Measurements from ENCODE around the gene ST3GAL5.

Gene ST3GAL5

GRCh38 chr2:85800586-85800985, 88.2 kb downstream of the ST3GAL5 start:
- Histone ChIP-seq H3K4me1 (ENCODE audit: control insufficient read depth, insufficient read depth, low read length) (peaks cover 13% of the 10 kb centered on the region; the same call in 1 of the 2 replicates), H3K27me3 (ENCODE audit: control insufficient read depth, insufficient read depth, low read length) (no peaks in the 10 kb centered on the region), H3K9ac (ENCODE audit: low read length) (no peak overlapping the region), H3K27ac (ENCODE audit: low read depth, low read length) (no peak overlapping the region), H3K36me3 (ENCODE audit: control insufficient read depth, insufficient read depth, low read length) (no peaks in the 10 kb centered on the region), H3K9me3 (ENCODE audit: control insufficient read depth, insufficient read depth, low read depth, low read length) (no peaks in the 10 kb centered on the region; the same call in 1 of the 2 replicates), H3K4me3 (ENCODE audit: low read depth, low read length) (no peak overlapping the region)

DNA sequence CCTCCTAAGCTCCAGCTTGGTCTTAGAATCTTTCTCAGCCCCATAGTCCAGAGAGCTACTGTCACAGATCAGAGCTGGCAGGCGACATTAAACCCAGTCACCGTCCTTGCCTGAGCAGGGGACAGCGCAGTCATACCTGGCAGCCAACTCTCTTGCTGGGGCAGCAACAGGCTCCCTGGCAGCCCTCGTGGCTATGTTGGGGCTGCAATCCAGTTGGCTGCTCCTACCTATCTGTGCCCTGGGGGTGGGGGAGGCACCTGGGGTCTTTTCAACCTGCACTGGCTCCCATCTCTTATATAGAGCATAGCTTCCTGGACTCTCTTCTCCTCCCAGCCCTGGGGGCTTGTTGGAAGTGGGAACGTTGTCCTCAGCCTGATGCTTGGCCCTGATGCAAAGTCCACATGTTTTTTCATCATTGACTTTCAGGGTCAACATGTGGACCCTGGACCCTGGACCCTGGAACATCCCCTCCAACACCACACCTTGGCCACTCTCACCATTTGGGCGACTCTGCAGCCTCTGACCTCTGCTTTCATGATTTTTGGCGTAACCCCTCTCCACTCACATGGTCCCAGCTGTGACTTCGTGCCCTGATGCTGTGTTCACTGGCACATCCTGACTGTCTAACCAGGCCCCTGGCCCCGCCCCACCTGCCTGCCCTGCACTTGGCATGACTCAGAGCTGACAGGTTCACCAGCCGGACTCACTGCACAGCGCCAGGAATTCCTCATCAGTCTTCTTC, 89.4 kb downstream of the ST3GAL5 start:
- peaks cover 11% of the 10 kb centered on the region; the same call in 1 of the 2 replicates for H3K4me1 ChIP-seq (ENCODE audit: control insufficient read depth, insufficient read depth, low read length)
- H3K36me3 ChIP-seq (ENCODE audit: control insufficient read depth, insufficient read depth, low read length), result no peaks in the 10 kb centered on the region
- no peak overlapping the region for H3K4me3 ChIP-seq (ENCODE audit: low read depth, low read length)
- H3K9me3 ChIP-seq (ENCODE audit: control insufficient read depth, insufficient read depth, low read depth, low read length), result no peaks in the 10 kb centered on the region; the same call in 1 of the 2 replicates
- H3K27ac ChIP-seq (ENCODE audit: low read depth, low read length), result no peak overlapping the region
- no peak overlapping the region for H3K9ac ChIP-seq (ENCODE audit: low read length)
- H3K27me3 ChIP-seq (ENCODE audit: control insufficient read depth, insufficient read depth, low read length), result no peaks in the 10 kb centered on the region

GRCh38 chr2:85797921-85798320, 90.9 kb downstream of the ST3GAL5 start:
- Histone ChIP-seq H3K27me3 (ENCODE audit: control insufficient read depth, insufficient read depth, low read length) (no peaks in the 10 kb centered on the region), H3K9me3 (ENCODE audit: control insufficient read depth, insufficient read depth, low read depth, low read length) (no peaks in the 10 kb centered on the region; the same call in 1 of the 2 replicates), H3K9ac (ENCODE audit: low read length) (no peak overlapping the region), H3K4me3 (ENCODE audit: low read depth, low read length) (no peak overlapping the region), H3K27ac (ENCODE audit: low read depth, low read length) (no peak overlapping the region), H3K4me1 (ENCODE audit: control insufficient read depth, insufficient read depth, low read length) (peaks cover 13% of the 10 kb centered on the region; the same call in 1 of the 2 replicates), H3K36me3 (ENCODE audit: control insufficient read depth, insufficient read depth, low read length) (no peaks in the 10 kb centered on the region)

- H3K27me3 ChIP-seq (ENCODE audit: control insufficient read depth, insufficient read depth, low read length), result no peaks in the 10 kb centered on the region
- no peaks in the 10 kb centered on the region; the same call in 1 of the 2 replicates for H3K9me3 ChIP-seq (ENCODE audit: control insufficient read depth, insufficient read depth, low read depth, low read length)
- peaks cover 15% of the 10 kb centered on the region; the same call in 1 of the 2 replicates for H3K4me1 ChIP-seq (ENCODE audit: control insufficient read depth, insufficient read depth, low read length)
- no peak overlapping the region for H3K27ac ChIP-seq (ENCODE audit: low read depth, low read length)
- no peaks in the 10 kb centered on the region for H3K36me3 ChIP-seq (ENCODE audit: control insufficient read depth, insufficient read depth, low read length)
- H3K9ac ChIP-seq (ENCODE audit: low read length), result no peak overlapping the region
- no peak overlapping the region for H3K4me3 ChIP-seq (ENCODE audit: low read depth, low read length)
Observed at GRCh38 chr2:85797263-85797660, 91.5 kb downstream of the ST3GAL5 start.

GRCh38 chr2:85796341-85797262, 92.2 kb downstream of the ST3GAL5 start:
- Histone ChIP-seq H3K9ac (ENCODE audit: low read length) (no peak overlapping the region), H3K36me3 (ENCODE audit: control insufficient read depth, insufficient read depth, low read length) (no peaks in the 10 kb centered on the region), H3K4me3 (ENCODE audit: low read depth, low read length) (no peak overlapping the region), H3K27me3 (ENCODE audit: control insufficient read depth, insufficient read depth, low read length) (no peaks in the 10 kb centered on the region), H3K4me1 (ENCODE audit: control insufficient read depth, insufficient read depth, low read length) (peaks cover 19% of the 10 kb centered on the region; the same call in 1 of the 2 replicates), H3K27ac (ENCODE audit: low read depth, low read length) (no peak overlapping the region), H3K9me3 (ENCODE audit: control insufficient read depth, insufficient read depth, low read depth, low read length) (no peaks in the 10 kb centered on the region; the same call in 1 of the 2 replicates)

DNA sequence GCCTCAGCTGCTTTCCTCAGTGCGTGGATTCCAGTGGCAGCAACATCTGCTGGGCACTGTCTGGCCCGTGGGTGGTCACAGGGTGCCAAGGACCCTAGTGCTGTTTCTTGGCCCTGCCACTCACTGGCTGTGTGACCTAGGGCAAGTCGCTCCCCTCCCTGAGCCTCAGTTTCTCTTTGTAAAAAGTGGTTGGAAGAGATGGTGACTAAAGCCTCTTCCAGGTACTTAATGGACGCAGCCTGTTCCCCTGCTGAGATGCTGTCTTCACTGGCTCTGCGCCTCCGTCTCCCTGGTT, 92.8 kb downstream of the ST3GAL5 start:
- Histone ChIP-seq H3K27me3 (ENCODE audit: control insufficient read depth, insufficient read depth, low read length) (no peaks in the 10 kb centered on the region), H3K9me3 (ENCODE audit: control insufficient read depth, insufficient read depth, low read depth, low read length) (no peaks in the 10 kb centered on the region; the same call in 1 of the 2 replicates), H3K9ac (ENCODE audit: low read length) (no peak overlapping the region), H3K4me1 (ENCODE audit: control insufficient read depth, insufficient read depth, low read length) (peaks cover 20% of the 10 kb centered on the region; the same call in 1 of the 2 replicates), H3K4me3 (ENCODE audit: low read depth, low read length) (no peak overlapping the region), H3K36me3 (ENCODE audit: control insufficient read depth, insufficient read depth, low read length) (no peaks in the 10 kb centered on the region), H3K27ac (ENCODE audit: low read depth, low read length) (no peak overlapping the region)

GRCh38 chr2:85795331-85796045, 93.3 kb downstream of the ST3GAL5 start:
- H3K27ac ChIP-seq (ENCODE audit: low read depth, low read length), result no peak overlapping the region
- no peak overlapping the region for H3K4me3 ChIP-seq (ENCODE audit: low read depth, low read length)
- H3K36me3 ChIP-seq (ENCODE audit: control insufficient read depth, insufficient read depth, low read length), result no peaks in the 10 kb centered on the region
- H3K9ac ChIP-seq (ENCODE audit: low read length), result no peak overlapping the region
- H3K4me1 ChIP-seq (ENCODE audit: control insufficient read depth, insufficient read depth, low read length), result peaks cover 20% of the 10 kb centered on the region; the same call in 1 of the 2 replicates
- no peaks in the 10 kb centered on the region for H3K27me3 ChIP-seq (ENCODE audit: control insufficient read depth, insufficient read depth, low read length)
- no peaks in the 10 kb centered on the region for H3K9me3 ChIP-seq (ENCODE audit: control insufficient read depth, insufficient read depth, low read depth, low read length)

- H3K9me3 ChIP-seq (ENCODE audit: control insufficient read depth, insufficient read depth, low read depth, low read length), result no peaks in the 10 kb centered on the region
- no peaks in the 10 kb centered on the region for H3K36me3 ChIP-seq (ENCODE audit: control insufficient read depth, insufficient read depth, low read length)
- no peak overlapping the region for H3K27ac ChIP-seq (ENCODE audit: low read depth, low read length)
- H3K27me3 ChIP-seq (ENCODE audit: control insufficient read depth, insufficient read depth, low read length), result no peaks in the 10 kb centered on the region
- no peak overlapping the region for H3K4me3 ChIP-seq (ENCODE audit: low read depth, low read length)
- H3K4me1 ChIP-seq (ENCODE audit: control insufficient read depth, insufficient read depth, low read length), result peaks cover 20% of the 10 kb centered on the region; the same call in 1 of the 2 replicates
- H3K9ac ChIP-seq (ENCODE audit: low read length), result no peak overlapping the region
Observed at GRCh38 chr2:85794491-85795121, 94.2 kb downstream of the ST3GAL5 start.

DNA sequence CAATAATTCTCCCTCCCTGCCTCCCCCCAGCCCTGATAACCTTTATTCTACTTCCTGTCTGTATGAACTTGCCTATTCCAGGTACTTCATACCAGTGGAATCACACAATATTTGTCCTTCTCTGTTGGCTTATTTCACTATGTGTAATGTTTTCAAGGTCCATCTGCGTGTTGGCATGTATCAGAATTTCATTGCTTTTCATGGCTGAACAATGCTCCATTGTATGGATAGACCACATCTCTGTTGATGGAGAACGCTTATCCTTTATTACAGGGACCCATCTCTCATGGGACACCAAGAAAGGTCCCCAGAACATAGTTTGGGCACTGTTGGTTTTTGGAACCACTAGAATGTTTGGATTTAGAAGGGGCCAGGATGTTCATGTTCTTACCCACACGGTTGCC, 94.8 kb downstream of the ST3GAL5 start:
- Histone ChIP-seq H3K27ac (ENCODE audit: low read depth, low read length) (no peak overlapping the region), H3K9me3 (ENCODE audit: control insufficient read depth, insufficient read depth, low read depth, low read length) (no peaks in the 10 kb centered on the region), H3K4me3 (ENCODE audit: low read depth, low read length) (no peak overlapping the region)

GRCh38 chr2:85793584-85793983, 95.2 kb downstream of the ST3GAL5 start:
- no peak overlapping the region for H3K4me3 ChIP-seq (ENCODE audit: low read depth, low read length)
- H3K9ac ChIP-seq (ENCODE audit: low read length), result no peak overlapping the region
- H3K9me3 ChIP-seq (ENCODE audit: control insufficient read depth, insufficient read depth, low read depth, low read length), result no peaks in the 10 kb centered on the region
- no peaks in the 10 kb centered on the region for H3K27me3 ChIP-seq (ENCODE audit: control insufficient read depth, insufficient read depth, low read length)
- peaks cover 20% of the 10 kb centered on the region; the same call in 1 of the 2 replicates for H3K4me1 ChIP-seq (ENCODE audit: control insufficient read depth, insufficient read depth, low read length)
- H3K27ac ChIP-seq (ENCODE audit: low read depth, low read length), result no peak overlapping the region
- no peaks in the 10 kb centered on the region for H3K36me3 ChIP-seq (ENCODE audit: control insufficient read depth, insufficient read depth, low read length)

More for the DNA sequence above, 94.8 kb downstream of the ST3GAL5 start:
- Histone ChIP-seq H3K27me3 (ENCODE audit: control insufficient read depth, insufficient read depth, low read length) (no peaks in the 10 kb centered on the region), H3K9ac (ENCODE audit: low read length) (no peak overlapping the region), H3K4me1 (ENCODE audit: control insufficient read depth, insufficient read depth, low read length) (peaks cover 20% of the 10 kb centered on the region; the same call in 1 of the 2 replicates), H3K36me3 (ENCODE audit: control insufficient read depth, insufficient read depth, low read length) (no peaks in the 10 kb centered on the region)

All from HUES6 (cell line).